HG02623 (cell line): ENCODE results near the gene CCDC158.
"Not testable (repeated sequence)": the region's sequence is repeated elsewhere in the genome, so short reads cannot be mapped to it uniquely, and the experiment has no call there.

ENCODE experiments used
- ATAC-seq: cut with Tn5 transposase; IDR thresholded peaks from one replicate; pipeline ENCODE4 v1.9.1; 2021; ENCODE audit warnings: moderate library complexity; ENCODE audit not compliant: unreplicated experiment

CCDC158 gene

GRCh38 chr4:76373919-76374552 is 46.9 kb downstream of the CCDC158 start:
- ATAC-seq, result no peak

GRCh38 chr4:76366737-76367136 is 54.2 kb downstream of the CCDC158 start:
- ATAC-seq, result no peak

- no peak for ATAC-seq
Observed at GRCh38 chr4:76365636-76366035, 55.3 kb downstream of the CCDC158 start.

- ATAC-seq, result no peak
Observed at GRCh38 chr4:76364763-76365162, 56.2 kb downstream of the CCDC158 start.

- no peak for ATAC-seq
Observed at GRCh38 chr4:76363556-76364290, 57.2 kb downstream of the CCDC158 start.

- no peak for ATAC-seq
Observed at GRCh38 chr4:76361689-76362412, 59.1 kb downstream of the CCDC158 start.

GRCh38 chr4:76359881-76360466 is 61.0 kb downstream of the CCDC158 start:
- ATAC-seq, result not testable (repeated sequence)

- ATAC-seq, result no peak
Observed at GRCh38 chr4:76357981-76358380, 63.0 kb downstream of the CCDC158 start.

- ATAC-seq, result no peak
Observed at GRCh38 chr4:76354517-76355473, 66.1 kb downstream of the CCDC158 start.

- ATAC-seq, result no peak
Observed at GRCh38 chr4:76342803-76343202, 78.1 kb downstream of the CCDC158 start.

- no peak for ATAC-seq
Observed at GRCh38 chr4:76342191-76342590, 78.8 kb downstream of the CCDC158 start.

- ATAC-seq, result no peak
Observed at GRCh38 chr4:76341063-76341462, 79.9 kb downstream of the CCDC158 start.

GRCh38 chr4:76339364-76339763 is 81.6 kb downstream of the CCDC158 start:
- no peak for ATAC-seq

- no peak for ATAC-seq
Observed at GRCh38 chr4:76334885-76335284, 86.1 kb downstream of the CCDC158 start.

GRCh38 chr4:76326515-76326914 is 94.4 kb downstream of the CCDC158 start:
- no peak for ATAC-seq

GRCh38 chr4:76325072-76325471 is 95.9 kb downstream of the CCDC158 start:
- no peak for ATAC-seq

GRCh38 chr4:76322236-76322635 is 98.7 kb downstream of the CCDC158 start:
- no peak for ATAC-seq

- no peak for ATAC-seq
Observed at GRCh38 chr4:76316131-76316530, 104.8 kb downstream of the CCDC158 start.

GRCh38 chr4:76315267-76315918 is 105.5 kb downstream of the CCDC158 start:
- ATAC-seq, result no peak

GRCh38 chr4:76313547-76313946 is 107.4 kb downstream of the CCDC158 start:
- ATAC-seq, result no peak
